GM21825 (cell line): ENCODE measurements around the gene ETNK2.

Source experiments
- ATAC-seq: cut with Tn5 transposase; IDR thresholded peaks from one replicate; pipeline ENCODE4 v1.9.1; 2021; ENCODE audit warnings: mild to moderate bottlenecking, moderate library complexity; ENCODE audit not compliant: unreplicated experiment

ETNK2 gene

DNA sequence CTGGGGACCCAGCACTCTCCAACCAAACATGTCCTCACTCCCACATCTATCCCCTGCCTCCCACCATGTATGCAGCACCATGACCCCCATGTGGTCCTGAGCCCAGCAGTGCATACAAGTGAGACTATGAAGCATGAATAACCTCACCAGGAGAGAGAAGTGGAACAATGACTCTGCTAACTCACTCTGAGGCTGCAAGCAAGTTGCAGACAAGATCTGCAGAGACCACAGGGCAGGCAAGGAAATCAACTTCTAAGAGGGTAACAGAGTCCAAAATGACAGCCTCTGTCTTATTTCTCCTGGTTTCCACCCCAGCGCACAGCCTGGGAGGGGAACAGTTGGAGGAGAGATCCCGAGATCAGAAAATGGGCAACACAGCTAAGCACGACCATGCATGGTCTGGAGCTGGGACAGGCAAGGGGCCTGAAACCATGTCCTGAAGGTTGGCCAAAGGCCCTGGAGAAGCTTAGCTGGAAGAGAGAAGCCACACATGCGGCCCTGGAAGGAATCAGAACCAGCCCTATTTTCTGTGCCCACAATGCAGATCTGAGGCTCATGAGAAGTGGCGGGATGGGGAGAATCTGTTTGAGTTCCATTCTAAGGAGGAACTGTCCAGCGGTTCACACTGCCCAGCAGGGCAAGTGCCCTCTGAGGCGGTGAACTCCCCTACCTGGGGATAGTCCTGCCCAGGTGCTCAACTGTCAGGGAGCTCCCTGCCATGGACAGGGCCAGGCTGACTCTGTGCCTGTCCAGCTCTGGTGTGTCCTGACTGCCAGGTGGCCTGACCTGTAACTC lies 26.8 kb upstream of the ETNK2 start:
- ATAC-seq, result no peak

- ATAC-seq, result no peak
These were observed 25.3 kb upstream of the ETNK2 start for GRCh38 chr1:204177133-204177532.

DNA sequence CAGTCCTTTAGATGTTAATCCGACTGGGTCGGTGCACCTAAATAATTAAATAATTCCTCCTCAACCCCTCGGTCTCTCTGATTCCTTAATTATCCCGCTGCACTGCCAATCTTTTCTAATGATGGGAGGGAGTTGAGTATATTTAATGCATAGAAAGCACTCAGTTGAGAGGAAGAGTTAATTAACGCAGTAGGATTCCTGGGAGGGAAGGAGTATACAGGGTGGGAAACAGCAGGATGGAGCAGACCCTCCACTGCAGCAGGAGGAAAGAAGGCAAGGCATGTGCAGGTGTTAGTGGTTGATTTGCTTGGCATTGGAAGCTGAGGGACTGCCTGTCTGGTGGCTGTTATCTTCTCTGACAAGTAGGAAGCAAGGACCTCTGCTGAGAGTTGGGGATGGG lies 24.2 kb upstream of the ETNK2 start:
- no peak for ATAC-seq

GRCh38 chr1:204174958-204175357 lies 23.1 kb upstream of the ETNK2 start:
- no peak for ATAC-seq

GRCh38 chr1:204172404-204173029 lies 20.7 kb upstream of the ETNK2 start:
- ATAC-seq, result no peak

DNA sequence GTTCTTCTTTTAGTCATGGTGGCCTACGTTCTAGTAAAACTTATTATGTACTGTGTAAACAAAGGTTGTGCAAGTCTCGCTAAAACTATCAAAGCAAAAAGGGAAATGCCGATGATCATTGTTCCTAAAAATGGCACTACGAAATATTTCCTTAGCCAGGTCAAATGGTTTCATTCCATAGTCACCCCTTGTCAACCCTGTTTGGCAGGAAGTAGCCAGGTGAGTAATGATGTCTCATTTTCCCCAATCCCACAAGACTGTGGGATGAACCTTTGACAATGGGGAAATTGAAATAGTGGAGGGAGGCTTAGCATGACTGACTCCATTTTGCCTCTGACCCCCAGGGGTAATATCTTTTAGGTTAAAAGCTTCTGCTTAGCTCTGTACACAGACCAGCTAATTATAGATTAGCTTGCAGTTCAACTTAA lies 19.9 kb upstream of the ETNK2 start:
- ATAC-seq, result no peak

DNA sequence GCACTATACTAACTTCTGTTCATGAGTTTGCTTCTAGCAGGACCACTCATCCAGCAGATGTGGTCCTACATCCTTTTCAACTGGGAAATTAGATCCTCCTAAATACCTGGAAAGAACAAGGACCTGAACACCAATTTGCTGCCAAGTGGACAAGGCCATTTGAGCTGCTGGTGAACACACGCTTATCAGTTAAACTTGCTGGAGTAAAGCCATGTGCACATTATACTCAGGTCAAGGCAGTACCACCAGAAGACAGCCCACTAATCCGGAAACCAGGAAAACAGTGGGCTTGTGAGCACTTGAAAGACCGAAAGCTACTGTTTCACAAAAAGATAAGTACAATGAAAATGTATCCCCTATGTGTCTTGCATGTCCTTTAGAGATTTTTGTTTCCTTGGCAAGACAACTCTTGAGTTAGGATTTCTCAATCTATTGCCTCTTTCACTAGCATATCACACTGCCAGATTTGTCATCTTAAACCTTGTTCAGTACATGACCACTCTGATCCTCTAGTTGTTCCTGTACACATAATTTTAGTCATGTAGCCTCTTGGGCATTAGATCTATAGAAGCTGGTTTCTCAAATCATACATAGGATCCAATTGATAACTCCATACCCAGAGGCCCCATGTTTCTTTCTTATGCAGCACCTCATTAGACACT lies 18.8 kb upstream of the ETNK2 start:
- no peak for ATAC-seq

- no peak for ATAC-seq
These were observed 18.0 kb upstream of the ETNK2 start for GRCh38 chr1:204169858-204170257.

DNA sequence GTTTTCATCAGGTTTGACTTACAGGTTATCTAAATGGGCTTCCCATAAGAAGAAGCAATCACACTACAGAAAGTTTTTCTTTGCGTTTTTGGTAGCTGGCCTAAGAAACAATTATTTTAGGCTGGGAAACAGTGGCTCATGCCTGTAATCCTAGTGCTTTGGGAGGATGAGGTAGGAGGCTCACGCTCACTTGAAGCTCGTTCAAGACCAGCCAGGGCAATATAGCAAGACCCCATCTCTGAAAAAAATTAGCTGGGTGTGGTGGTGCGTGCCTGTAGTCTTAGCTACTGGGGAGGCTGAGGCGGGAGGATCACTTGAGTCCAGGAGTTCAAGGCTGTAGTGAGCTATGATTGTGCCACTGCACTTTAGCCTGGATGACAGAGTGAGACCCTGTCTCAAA lies 15.9 kb upstream of the ETNK2 start:
- ATAC-seq, result no peak

- ATAC-seq, result no peak
These were observed 14.4 kb upstream of the ETNK2 start, which contains the start of gene REN for GRCh38 chr1:204166219-204166618. TSS of gene REN (minus strand) at chr1:204166337. CDS start at chr1:204166293, 44 bp downstream.

DNA sequence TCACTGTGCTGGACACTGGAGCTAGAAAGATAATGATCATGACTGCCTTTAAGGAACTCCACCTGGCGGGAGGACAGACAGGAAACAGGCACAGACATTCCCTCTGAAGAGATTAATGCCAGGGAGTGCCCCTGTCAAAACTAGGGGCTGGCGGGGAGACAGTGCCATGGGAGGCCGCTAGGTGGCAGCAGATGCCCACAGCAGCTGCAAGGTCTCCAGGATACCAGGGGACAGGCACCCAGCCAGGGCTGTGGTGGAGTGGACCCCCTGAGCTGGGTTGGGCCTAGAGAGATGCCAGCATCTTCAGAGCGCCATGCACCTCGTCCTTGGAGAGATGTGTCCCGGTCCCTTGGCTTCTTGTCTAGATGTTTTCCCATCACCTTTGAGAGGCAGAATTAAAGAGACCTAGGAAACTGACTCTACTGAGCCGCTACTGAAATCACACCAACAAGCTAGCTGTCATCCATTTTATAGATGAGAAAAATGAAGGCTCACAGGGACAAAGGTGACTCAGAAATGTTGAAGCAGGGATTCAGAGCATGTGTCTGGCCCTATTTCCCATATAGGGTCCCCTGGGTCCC lies 10.7 kb upstream of the ETNK2 start:
- peak; percentile 81 for ATAC-seq

- no peak for ATAC-seq
These were observed 10.0 kb upstream of the ETNK2 start for GRCh38 chr1:204161609-204162493.

- ATAC-seq, result no peak
These were observed 6.1 kb upstream of the ETNK2 start for GRCh38 chr1:204157962-204158361.

GRCh38 chr1:204155881-204156280 lies 4.0 kb upstream of the ETNK2 start:
- ATAC-seq, result no peak

- ATAC-seq, result no peak
These were observed 2.9 kb upstream of the ETNK2 start for GRCh38 chr1:204154568-204155255.

GRCh38 chr1:204153667-204154066 lies 1.8 kb upstream of the ETNK2 start:
- no peak for ATAC-seq

- ATAC-seq, result no peak
These were observed 633 bp upstream of the ETNK2 start for GRCh38 chr1:204152310-204153044.

DNA sequence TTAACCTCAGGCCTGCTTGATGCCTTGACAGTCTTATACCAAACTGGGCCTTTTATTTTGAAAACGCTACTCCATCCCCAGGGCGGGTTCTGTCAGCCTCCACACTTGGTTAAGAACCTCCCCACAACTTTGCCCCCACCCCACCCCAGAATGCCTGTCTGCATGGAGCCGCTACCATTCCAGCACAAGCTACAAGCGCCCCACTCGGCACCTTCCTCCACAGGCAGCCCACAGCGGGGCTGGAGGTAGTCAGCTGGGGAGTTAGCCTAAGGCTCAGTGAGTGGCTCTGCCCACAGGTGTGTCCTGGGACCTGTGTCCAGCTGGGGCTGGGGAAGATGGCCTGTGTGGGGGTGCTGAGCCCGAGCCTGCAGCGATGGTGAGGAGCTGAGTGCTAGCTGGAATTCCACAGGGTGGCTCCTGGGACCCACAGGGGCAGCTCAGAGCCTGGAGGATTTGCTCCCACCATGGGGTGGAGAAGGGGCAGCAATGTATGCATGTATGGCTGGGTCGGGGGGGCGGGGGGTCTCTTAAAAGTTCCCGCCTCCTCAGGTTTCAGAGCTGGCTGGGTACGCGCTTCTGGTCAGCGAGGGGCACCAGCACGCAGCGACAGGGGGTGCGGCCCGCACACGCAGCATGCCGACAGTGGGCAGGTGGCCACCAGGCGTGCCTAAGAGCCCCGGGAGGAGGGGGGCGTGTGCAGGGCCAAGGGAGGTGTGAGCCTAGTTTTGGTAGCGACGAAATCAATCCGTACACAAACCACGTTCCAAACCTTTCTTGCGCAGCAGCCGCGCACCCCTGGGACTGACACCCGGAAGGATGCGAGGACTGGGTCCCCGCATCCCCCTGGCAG lies 917 bp downstream of the ETNK2 start:
- no peak for ATAC-seq
